OCI-LY7 (cell line): ENCODE results near the gene XIAP. TPM values are rescaled to one million over a fixed set of nuclear protein-coding genes. Genes with fewer than 3 reads are reported as not detected.

Source experiments
- BruUV-seq: library from RNA; stranded (reverse); fragments of 400-500 nt; replicated peaks from 2 replicates; lab custom pipeline; 2021; lab: Mats Ljungman, UMichigan
- CTCF ChIA-PET: fragments of 300-600 bp; sonication (Branson Sonifier 250); formaldehyde crosslinking; loops from one replicate; lab custom pipeline; 2022; ENCODE audit warnings: antibody characterized with exemption; ENCODE audit not compliant: unreplicated experiment; lab: Charles Lee
- POLR2A ChIA-PET: fragments of 300-600 bp; sonication (Branson Sonifier 250); formaldehyde crosslinking; loops from one replicate; lab custom pipeline; 2022; ENCODE audit warnings: antibody characterized with exemption; lab: Charles Lee
- DNase-seq: peaks from one replicate; pipeline ENCODE4 v3.0.0-alpha.2; 2015; ENCODE audit warnings: low spot score
- H2AFZ ChIP-seq: fragments of 200-600 bp; sonication (generic), shearing (Covaris generic); 2 replicates; pipeline ENCODE4 v1.6.1; 2014; ENCODE audit warnings: mild to moderate bottlenecking, antibody characterized with exemption, low read length, moderate library complexity
- H3K27ac ChIP-seq: fragments of 200-600 bp; sonication (generic); 2 replicates; pipeline ENCODE4 v1.5.1; 2014; ENCODE audit warnings: mixed run types, low read depth, mild to moderate bottlenecking, moderate library complexity, low read length, inconsistent platforms; ENCODE audit not compliant: poor library complexity, severe bottlenecking
- H3K36me3 ChIP-seq: fragments of 200-600 bp; sonication (generic); 2 replicates; pipeline ENCODE4 v1.6.1; 2014; ENCODE audit warnings: mild to moderate bottlenecking, antibody characterized with exemption, low read length, moderate library complexity, mixed read lengths; ENCODE audit not compliant: insufficient read depth
- H3K4me1 ChIP-seq: fragments of 200-600 bp; sonication (generic); 2 replicates; pipeline ENCODE4 v1.5.1; 2014; ENCODE audit warnings: mild to moderate bottlenecking, low read length; ENCODE audit not compliant: insufficient read depth, poor library complexity, severe bottlenecking
- H3K4me2 ChIP-seq: fragments of 200-600 bp; sonication (generic); 2 replicates; pipeline ENCODE4 v1.6.1; 2014; ENCODE audit warnings: mild to moderate bottlenecking, low read length
- H3K4me3 ChIP-seq: fragments of 200-600 bp; sonication (generic); 2 replicates; pipeline ENCODE4 v1.5.1; 2014; ENCODE audit warnings: mild to moderate bottlenecking, low read depth, low read length; ENCODE audit not compliant: poor library complexity, severe bottlenecking
- H3K79me2 ChIP-seq: fragments of 200-600 bp; sonication (generic); 2 replicates; pipeline ENCODE4 v1.6.1; 2016; ENCODE audit warnings: low read depth, mild to moderate bottlenecking, low read length, moderate library complexity, mixed read lengths; ENCODE audit not compliant: insufficient read depth
- H3K9me2 ChIP-seq: fragments of 200-600 bp; sonication (generic); 2 replicates; pipeline ENCODE4 v1.6.1; 2016; ENCODE audit warnings: mild to moderate bottlenecking, low read length, mixed read lengths; ENCODE audit not compliant: insufficient read depth
- H3K9me3 ChIP-seq: fragments of 200-600 bp; sonication (generic); 2 replicates; pipeline ENCODE4 v1.6.1; 2014; ENCODE audit warnings: mild to moderate bottlenecking, mixed run types, low read length, mixed read lengths
- H4K20me1 ChIP-seq: fragments of 200-600 bp; sonication (generic); 2 replicates; pipeline ENCODE4 v1.6.1; 2014; ENCODE audit warnings: mild to moderate bottlenecking, antibody characterized with exemption, low read length, moderate library complexity, mixed read lengths; ENCODE audit not compliant: insufficient read depth
- CTCF ChIP-seq: fragments of 200-600 bp; sonication (generic); conservative IDR thresholded peaks from 2 replicates; pipeline ENCODE4 v1.5.1; 2014; ENCODE audit warnings: mild to moderate bottlenecking, antibody characterized with exemption, low read length, moderate library complexity, mixed read lengths
- EZH2phosphoT487 ChIP-seq: fragments of 200-600 bp; sonication (generic); IDR thresholded peaks from 2 replicates; pipeline ENCODE4 v1.6.1; 2018; ENCODE audit warnings: low read depth, borderline replicate concordance, mild to moderate bottlenecking, mixed run types, antibody characterized with exemption, low read length, moderate library complexity, mixed read lengths
- intact Hi-C: fragments of 100-400 bp; cut with micrococcal nuclease; formaldehyde crosslinking; loops from one replicate; pipeline ENCODE4 v1.10.0; 2022; ENCODE audit not compliant: unreplicated experiment
- total RNA-seq, 2 experiments: library from RNA; depleted of rRNA in 1 of 2; stranded (reverse); fragments of >200 nt in 1 of 2; shearing (Covaris generic) in 1 of 2; gene quantifications; 2 replicates each; pipeline ENCODE4 v1.2.3, GENCODE V29; 2014 to 2022

The XIAP gene
- total RNA-seq, 2 experiments from 2014 or later = 20.2 to 28.7 TPM

GRCh38 chrX:123878252-123878721, 18.4 kb downstream of the XIAP start:
- peak; percentile 33 for DNase-seq
- Histone ChIP-seq H3K4me2 (peak overlapping the region; percentile 64), H3K27ac (peak overlapping the region; percentile 54), H3K4me1 (peaks cover 24% of the 10 kb centered on the region), H3K9me2 (no peaks in the 10 kb centered on the region), H2AFZ (no peak overlapping the region), H3K4me3 (peak overlapping the region; percentile 48), H3K9me3 (no peaks in the 10 kb centered on the region), H4K20me1 (no peaks in the 10 kb centered on the region), H3K36me3 (peaks cover 8% of the 10 kb centered on the region; the same call in 1 of the 2 replicates), H3K79me2 (peaks cover 51% of the 10 kb centered on the region)
- intact Hi-C loops = no loop called here
- ChIA-PET CTCF (no interaction called here), POLR2A (interaction anchor here (1.7 kb wide), 1 partner anchor 9 kb away, joined by 7 read pairs; no protein-coding TSS in a partner anchor)
- TF ChIP-seq EZH2phosphoT487 = no peak
- no TSS peak for BruUV-seq

DNA sequence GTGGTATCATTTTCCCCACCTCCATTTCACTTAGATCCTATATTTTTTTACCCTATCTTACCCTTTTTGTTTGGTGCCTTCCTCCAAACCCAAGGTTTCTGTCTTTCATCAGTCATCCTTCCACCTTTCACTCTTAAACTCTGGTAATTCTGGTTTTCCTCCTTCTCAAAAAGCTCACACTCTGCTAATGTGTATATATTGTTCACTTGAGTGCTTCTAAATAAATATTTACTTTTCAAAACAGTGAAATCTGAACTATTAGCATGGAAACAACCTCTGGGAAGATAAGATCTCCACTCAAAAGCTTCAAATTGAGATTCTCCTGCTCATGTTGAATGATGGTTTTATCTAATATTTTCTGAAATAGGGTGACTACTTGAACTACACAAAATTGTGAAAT, 21.5 kb downstream of the XIAP start:
- intact Hi-C loops = no loop called here
- Histone ChIP-seq H4K20me1 (no peaks in the 10 kb centered on the region), H3K79me2 (peaks cover 39% of the 10 kb centered on the region), H3K4me3 (no peak overlapping the region), H3K36me3 (peaks cover 11% of the 10 kb centered on the region), H2AFZ (no peak overlapping the region), H3K9me3 (no peaks in the 10 kb centered on the region), H3K4me1 (peaks cover 27% of the 10 kb centered on the region), H3K27ac (no peak overlapping the region), H3K9me2 (no peaks in the 10 kb centered on the region), H3K4me2 (no peak overlapping the region)
- no peak for TF ChIP-seq CTCF
- TF ChIP-seq EZH2phosphoT487 = no peak
- BruUV-seq = no TSS peak
- ChIA-PET CTCF (no interaction called here), POLR2A (no interaction called here)
- no peak for DNase-seq

DNA sequence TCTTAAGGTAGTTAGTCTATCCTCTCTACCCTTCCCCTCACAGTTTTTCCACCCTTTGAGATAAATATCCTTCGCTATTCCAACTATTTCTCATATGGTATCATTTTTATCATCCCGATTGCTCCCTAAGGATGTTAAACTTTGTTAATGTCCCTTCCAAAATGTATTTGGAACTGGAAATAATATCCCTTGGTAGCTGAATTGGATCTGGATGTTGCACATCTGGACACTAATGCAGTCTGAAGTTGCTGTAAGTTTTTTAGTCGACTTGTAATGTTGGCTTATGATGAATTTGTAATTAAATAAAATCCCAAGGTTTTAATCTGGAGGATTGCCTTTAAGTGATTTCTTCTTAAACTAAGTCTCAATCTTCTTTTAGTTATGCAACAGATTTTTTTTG, 22.5 kb downstream of the XIAP start:
- no peak for DNase-seq
- ChIA-PET POLR2A (no interaction called here), CTCF (interaction anchor here (0.5 kb wide), 1 partner anchor 30 kb away, joined by 10 read pairs; no protein-coding TSS in a partner anchor)
- H3K9me3 ChIP-seq = no peaks in the 10 kb centered on the region
- H3K36me3 ChIP-seq = peaks cover 14% of the 10 kb centered on the region; the same call in 1 of the 2 replicates
- H3K27ac ChIP-seq = no peak overlapping the region
- intact Hi-C loops = no loop called here
- H3K9me2 ChIP-seq = no peaks in the 10 kb centered on the region
- no peak overlapping the region for H3K4me3 ChIP-seq
- no peak for TF ChIP-seq CTCF
- no peak for TF ChIP-seq EZH2phosphoT487
- H3K4me2 ChIP-seq = no peak overlapping the region
- no TSS peak for BruUV-seq
- H4K20me1 ChIP-seq = no peaks in the 10 kb centered on the region
- H3K4me1 ChIP-seq = peaks cover 20% of the 10 kb centered on the region
- peaks cover 31% of the 10 kb centered on the region for H3K79me2 ChIP-seq
- H2AFZ ChIP-seq = no peak overlapping the region
